Activated CD4-positive, alpha-beta T cell treated with anti-CD3 and anti-CD28 coated beads, Interleukin-2, Interleukin-6, amounts not matched to agents 100 ng/mL and 50 ng/mL, durations not matched to agents 16 hours and 8 hours (primary cell): ENCODE data around the gene FBN3.
A peak's percentile ranks its signal among the peaks of the same experiment; 100 is the strongest.

Source experiments
- DNase-seq: peaks from one replicate; pipeline ENCODE4 v3.0.0-alpha.2; 2020

Gene FBN3

GRCh38 chr19:8087876-8088275 is 61.5 kb downstream of the FBN3 start:
- no peak for DNase-seq

- no peak for DNase-seq
These were observed 62.5 kb downstream of the FBN3 start for GRCh38 chr19:8086849-8087248.

GRCh38 chr19:8085598-8086408 is 63.6 kb downstream of the FBN3 start:
- DNase-seq, result no peak

- no peak for DNase-seq
These were observed 65.2 kb downstream of the FBN3 start for GRCh38 chr19:8084152-8084551.

GRCh38 chr19:8083141-8083540 is 66.3 kb downstream of the FBN3 start:
- no peak for DNase-seq

- DNase-seq, result no peak
These were observed 67.5 kb downstream of the FBN3 start for GRCh38 chr19:8081569-8082550.

- no peak for DNase-seq
These were observed 68.6 kb downstream of the FBN3 start for GRCh38 chr19:8080832-8081231.

GRCh38 chr19:8079988-8080387 is 69.4 kb downstream of the FBN3 start:
- DNase-seq, result no peak

GRCh38 chr19:8075158-8076074 is 74.0 kb downstream of the FBN3 start:
- no peak for DNase-seq

- DNase-seq, result no peak
These were observed 74.9 kb downstream of the FBN3 start for GRCh38 chr19:8074501-8074900.

- DNase-seq, result no peak
These were observed 77.5 kb downstream of the FBN3 start for GRCh38 chr19:8071912-8072311.

- DNase-seq, result peak; percentile 36
These were observed 80.1 kb downstream of the FBN3 start for GRCh38 chr19:8069096-8069973.

GRCh38 chr19:8065875-8066261 is 83.5 kb downstream of the FBN3 start:
- no peak for DNase-seq

- no peak for DNase-seq
These were observed 84.2 kb downstream of the FBN3 start for GRCh38 chr19:8064911-8065874.

- no peak for DNase-seq
These were observed 91.7 kb downstream of the FBN3 start for GRCh38 chr19:8057545-8058270.

GRCh38 chr19:8056533-8056932 is 92.9 kb downstream of the FBN3 start:
- no peak for DNase-seq

GRCh38 chr19:8054169-8054568 is 95.2 kb downstream of the FBN3 start:
- no peak for DNase-seq

GRCh38 chr19:8052464-8052859 is 96.9 kb downstream of the FBN3 start, which contains the start of gene CCL25:
Gene CCL25 (plus strand): TSS chr19:8052760. CDS start chr19:8053050, 290 bp downstream.
- DNase-seq, result no peak

- DNase-seq, result peak; percentile 88
These were observed 98.9 kb downstream of the FBN3 start for GRCh38 chr19:8050274-8051096.
